ENCODE measurements around the gene CRYBG1.
"Not testable (repeated sequence)": the region's sequence is repeated elsewhere in the genome, so short reads cannot be mapped to it uniquely, and the experiment has no call there.

The CRYBG1 gene

DNA sequence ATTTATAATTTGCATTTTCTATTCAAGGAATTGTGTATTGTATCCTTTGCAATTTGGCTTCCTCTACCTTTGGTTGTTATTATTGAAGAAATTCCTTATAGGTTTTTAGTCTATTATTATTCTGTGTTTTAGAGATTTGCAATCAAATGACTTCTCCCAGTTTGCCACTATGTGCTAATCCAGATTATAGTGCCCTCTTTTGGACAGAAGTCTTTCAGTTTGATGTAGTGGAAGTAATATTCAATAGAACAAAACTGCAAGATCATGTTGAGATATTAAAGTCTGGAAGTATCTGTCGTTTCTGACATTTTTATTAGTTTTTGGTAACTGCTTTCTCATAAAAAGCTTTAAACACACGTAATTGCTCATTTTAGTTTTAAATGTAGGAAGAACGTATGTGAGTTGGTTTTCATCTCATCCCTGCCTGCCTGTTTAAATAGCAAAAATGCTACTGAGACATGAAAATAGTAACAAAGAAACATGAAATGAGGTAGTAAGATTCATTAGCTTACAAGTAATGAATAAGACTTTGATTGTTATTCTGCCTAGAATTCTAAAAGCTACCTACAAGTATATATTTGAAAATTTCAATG, 195.9 kb downstream of the CRYBG1 start:
- no peak for DNase-seq

DNA sequence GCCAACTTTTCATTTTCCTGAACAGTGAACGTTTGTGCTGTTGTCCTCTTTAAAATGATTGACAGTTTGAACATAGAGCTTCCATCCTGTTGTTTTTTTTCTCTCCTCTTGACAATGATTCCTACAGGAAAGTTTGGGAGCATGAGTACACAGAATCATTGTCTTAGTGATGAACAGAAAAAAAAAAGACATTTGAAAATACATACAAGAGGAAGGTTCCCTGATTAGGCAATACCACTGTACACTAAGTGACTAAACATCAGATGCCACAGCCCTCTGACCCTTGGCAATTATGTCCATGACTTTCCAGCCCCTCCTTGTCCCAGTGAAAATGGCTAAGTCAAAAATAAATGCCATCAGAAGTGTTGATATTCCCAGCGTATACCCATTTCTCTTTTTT, 197.3 kb downstream of the CRYBG1 start:
- DNase-seq = no peak

DNA sequence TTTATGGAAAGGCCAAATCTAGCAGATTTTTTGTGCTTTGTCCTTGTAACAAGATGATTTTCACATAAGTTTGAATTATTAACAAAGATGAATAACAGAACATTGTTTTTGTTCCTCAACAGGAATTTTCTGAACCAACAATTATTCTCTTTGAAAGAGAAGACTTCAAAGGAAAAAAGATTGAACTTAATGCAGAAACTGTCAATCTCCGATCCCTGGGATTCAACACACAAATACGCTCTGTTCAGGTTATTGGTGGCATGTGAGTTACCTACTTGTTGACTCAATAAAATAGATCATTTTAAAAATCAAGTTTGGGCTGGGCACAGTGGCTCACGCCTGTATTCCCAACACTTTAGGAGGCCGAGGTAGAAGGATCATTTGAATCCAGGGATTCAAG, 197.8 kb downstream of the CRYBG1 start:
- no peak for DNase-seq

DNA sequence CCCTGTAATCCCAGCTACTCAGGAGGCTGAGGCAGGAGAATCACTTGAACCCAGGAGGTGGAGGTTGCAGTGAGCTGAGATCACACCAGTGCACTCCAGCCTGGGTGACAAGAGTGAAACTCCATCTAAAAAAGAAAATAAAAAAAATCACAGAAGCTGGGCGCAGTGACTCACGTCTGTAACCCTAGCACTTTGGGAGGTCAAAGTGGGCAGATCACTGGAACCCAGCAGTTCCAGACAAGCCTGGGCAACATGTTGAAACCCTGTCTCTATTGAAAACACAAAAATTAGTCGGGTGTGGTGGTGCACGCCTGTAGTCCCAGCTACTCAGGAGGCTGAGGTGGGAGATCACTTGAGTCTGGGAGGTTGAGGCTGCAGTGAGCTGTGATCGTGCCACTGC, 199.1 kb downstream of the CRYBG1 start:
- DNase-seq = not testable (repeated sequence)

DNA sequence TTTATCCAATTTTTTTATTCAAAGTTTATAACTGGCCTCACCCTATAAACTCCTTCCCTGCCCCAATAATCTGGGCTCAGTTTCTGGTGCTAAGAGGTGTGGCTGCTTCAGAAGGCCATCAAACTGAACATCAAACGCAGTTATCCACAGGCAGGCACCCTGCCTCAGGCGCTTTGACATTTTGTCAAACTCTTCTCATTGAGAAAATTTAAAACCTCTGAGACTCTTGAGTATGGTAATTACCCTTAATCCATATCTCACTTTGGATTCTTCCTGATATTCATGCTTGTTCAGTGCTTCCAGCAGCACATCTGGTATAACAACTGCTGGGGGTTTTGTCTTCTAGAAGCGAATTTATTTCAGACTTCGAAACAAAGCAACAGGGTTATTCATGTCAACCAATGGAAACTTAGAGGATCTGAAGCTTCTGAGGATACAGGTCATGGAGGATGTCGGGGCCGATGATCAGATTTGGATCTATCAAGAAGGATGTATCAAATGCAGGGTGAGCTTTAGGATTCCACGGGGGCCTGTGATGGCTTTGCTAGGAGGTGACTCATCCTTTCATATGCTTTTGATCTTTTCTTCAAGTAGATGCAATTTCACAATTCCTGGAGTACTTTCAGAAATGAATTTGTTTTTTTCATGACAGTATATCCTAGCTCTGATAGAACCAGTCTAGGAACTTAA, 200.6 kb downstream of the CRYBG1 start:
- DNase-seq = no peak

DNA sequence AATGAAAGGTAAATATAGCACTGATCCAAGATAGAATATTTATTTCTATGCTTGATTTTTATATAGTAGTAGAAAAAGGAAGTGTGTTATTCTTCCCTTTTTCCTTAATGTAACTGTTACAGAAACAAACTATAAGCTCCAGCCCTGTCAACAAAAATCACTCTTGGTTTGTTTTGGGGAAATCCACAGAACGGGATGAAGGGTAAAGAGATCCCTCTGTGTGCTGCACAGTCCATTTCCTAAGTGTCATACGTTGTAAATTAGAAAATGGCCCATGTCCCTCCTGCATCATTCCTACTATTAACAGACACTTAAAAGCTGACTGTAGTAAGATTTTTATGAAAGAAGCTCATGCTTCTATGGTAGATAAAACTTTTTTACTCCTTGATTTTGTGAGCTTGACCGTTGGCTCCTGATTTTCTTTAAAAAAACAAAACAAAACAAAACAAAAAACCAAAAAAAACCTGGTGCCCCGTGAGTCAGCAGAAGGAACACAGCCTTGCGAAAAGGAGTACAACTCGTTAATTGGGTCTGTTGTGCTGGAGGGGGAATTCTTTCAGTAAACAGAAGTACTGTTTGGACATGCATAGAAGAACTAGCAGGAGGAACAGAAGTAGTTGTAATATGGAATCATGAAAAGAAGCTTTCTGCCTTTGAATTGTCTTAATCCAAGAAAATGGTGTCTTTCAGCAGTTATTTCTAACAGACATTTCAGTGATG, 201.3 kb downstream of the CRYBG1 start:
- no peak for DNase-seq

DNA sequence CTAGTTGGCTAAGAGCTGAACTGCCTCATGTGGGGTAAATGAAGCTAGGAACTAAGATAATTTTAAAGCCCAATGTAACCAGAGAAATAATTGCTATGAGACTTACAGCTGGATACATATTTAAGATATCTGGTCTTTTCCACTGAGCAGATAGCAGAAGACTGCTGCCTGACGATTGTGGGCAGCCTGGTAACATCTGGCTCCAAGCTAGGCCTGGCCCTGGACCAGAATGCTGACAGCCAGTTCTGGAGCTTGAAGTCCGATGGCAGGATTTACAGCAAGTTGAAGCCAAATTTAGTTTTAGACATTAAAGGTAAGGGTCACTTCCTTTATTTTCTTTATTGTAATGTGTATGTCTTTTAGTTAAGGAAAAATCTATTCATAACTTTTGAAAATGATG, 203.1 kb downstream of the CRYBG1 start:
- no peak for DNase-seq

DNA sequence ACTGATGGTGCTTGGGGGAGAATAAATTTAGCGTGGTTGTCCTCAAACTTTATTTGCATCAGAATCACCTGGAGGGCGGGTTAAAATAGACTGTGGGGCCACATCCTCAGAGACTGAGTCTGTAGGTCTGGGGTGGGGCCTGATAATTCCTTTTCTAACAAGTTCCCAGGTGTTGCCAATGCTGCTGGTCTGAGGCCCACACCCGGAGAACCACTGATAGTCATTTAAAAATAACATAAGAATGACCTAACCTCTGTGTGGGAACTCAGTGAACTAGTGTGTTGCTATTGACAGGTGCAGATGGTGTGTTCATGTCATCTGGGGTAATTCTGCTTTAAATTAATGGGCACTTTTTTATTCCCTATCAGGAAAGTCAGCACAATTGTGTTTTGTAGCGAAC, 204.0 kb downstream of the CRYBG1 start:
- DNase-seq = no peak

DNA sequence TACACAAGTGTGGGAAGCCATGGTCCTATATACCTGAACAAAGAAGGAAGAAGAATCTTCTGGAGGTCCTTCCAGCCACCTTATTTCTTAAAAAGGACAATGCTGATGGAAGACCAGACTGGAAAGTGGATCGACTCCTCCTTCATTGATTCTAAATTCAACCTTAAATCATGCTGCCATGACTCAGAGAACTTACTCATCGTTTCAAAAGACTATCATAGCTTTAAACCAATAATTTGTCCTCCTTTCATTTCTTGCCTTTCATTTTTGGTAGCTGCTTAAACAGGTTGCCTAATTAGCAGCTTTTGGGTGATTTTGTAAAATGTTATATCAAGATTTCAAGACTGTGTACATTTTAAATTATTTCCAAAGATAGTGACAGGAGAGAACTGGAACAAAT, 208.0 kb downstream of the CRYBG1 start:
- DNase-seq = no peak

DNA sequence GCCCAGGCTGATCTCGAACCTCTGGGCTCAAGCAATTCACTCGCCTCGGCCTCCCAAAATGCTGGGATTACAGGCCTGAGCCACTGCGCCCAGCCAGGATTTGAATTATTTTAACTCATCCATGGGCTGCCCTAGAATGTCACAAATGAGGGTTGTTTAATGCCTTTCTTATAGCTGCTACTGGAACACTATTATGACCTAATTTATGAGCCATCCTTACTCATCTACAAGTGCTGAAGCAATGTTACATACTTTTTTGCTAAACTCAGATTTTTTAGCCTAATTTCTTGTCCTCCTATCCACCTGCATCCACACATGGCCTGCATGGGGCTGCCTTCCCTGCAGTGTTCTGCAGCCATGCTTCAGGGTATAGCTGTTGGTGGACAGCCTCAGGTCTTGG, 208.9 kb downstream of the CRYBG1 start:
- no peak for DNase-seq

DNA sequence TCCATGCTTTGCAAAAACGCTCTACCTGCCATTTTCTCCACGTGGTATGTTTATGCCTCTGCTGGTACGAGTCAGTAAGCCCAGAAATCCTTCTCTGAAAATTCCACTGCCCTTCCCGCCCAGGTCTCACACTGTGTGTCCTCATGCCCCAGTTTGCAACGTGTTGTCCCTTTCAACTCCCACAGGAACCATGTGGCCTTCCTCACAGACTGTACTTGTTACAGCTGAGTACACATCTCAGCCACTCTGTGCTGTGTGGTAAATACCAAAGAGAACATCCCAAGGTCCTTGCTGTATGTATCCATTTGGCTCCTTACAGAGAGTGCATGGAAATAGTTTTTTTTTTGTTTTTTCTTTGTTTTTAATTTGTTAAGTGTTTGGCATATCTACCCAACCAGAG, 211.9 kb downstream of the CRYBG1 start:
- DNase-seq = no peak

DNA sequence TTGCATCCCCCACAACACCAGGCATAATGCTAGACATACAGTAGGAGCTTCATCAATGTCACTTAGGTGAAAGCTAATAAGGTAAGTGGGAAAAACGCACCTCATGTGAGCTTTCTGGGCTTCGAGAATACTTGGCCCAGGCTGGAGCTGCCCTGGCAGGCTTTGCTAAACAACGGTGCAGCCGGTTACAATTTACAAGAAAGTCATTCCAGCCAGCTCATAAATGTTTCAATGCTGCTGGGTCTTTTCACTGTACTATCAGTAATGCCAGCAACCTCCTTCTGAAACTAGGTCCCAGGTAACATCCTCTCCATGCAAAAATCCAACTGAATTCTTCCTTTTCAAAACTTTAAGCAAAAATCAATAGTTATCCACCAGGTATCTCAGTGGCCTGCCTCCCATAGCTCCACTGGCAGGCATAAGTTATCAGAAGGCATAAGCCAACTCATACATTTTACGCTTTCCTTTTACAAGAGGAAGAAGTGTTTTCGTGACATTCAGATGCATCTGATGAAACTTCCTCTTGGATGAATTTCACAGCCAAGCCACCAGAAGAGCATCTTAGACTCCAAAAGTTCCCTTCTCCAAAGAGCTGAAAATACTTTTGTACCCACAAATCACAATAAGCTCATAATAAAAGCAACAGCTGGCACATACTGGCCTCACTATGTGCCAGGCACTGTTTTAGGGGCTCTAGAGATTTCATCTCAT, 212.5 kb downstream of the CRYBG1 start:
- no peak for DNase-seq

DNA sequence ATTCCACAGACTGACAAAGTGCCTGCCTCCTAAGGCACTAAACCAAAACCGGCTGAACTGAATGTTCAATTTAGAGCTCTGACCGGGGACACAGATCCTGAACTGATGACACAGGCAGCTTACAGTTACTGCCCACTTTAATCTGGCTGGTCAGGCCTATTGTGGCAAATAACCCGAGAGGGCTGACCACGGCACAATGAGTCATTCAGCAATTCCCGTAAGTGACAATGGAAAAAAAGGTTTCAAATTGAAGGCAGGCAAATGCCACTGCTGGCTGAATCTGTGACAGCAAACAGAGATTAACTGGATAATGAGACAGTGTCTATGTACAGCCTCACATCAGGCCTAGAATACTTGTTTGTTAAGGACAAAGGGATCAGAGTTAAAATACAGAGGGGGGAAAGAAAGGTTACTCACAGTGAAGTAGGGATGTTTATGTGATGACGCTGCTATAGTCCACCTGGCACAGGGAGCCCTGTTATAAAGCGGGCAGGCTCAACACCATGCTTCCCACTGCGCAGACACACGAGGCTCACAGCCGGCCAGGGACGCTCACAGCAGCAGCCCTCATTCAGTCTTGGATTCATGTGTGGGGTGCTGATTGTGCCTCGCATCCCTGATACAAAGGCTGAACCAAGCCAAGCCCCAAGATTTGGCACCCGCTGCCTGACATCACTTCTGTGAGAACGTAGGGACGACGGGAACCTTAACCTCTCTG, 214.4 kb downstream of the CRYBG1 start:
- DNase-seq = no peak

DNA sequence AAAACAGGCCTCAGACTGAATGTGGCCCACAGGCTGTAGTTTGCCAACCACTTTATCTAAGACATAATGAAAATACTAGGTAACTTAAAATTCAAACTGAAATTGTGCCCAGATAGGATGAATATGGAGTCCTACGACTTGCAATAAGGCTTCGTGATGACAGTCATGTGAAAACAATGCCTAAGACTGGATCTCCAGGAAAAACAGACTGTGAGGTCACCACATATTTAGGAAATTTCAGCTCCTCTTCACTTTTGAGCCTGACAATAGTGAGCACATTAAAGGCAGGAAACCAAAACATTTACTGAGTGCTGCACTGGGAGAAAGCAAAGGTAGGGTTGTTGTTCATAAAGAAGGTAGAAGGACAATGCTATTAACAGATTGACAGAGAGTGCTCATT, 218.8 kb downstream of the CRYBG1 start:
- DNase-seq = no peak

DNA sequence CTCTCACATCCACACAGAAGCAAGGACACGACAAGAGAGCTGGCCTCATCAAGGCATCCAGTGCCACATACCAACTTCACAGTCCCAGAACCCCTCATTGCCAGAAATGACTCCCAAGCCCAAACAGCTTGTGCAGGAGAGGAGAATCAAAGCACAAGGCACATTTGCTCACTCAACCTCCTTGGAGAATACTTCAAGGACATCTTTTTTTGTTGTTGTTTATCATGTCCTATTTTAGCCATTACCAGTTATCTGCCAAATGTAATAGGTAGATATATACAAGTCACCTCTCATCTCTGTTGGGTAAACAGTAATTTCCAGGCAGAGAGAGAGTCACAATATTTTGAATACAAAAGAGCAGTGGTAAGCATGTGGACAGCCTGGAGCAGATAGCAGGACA, 221.0 kb downstream of the CRYBG1 start:
- no peak for DNase-seq

DNA sequence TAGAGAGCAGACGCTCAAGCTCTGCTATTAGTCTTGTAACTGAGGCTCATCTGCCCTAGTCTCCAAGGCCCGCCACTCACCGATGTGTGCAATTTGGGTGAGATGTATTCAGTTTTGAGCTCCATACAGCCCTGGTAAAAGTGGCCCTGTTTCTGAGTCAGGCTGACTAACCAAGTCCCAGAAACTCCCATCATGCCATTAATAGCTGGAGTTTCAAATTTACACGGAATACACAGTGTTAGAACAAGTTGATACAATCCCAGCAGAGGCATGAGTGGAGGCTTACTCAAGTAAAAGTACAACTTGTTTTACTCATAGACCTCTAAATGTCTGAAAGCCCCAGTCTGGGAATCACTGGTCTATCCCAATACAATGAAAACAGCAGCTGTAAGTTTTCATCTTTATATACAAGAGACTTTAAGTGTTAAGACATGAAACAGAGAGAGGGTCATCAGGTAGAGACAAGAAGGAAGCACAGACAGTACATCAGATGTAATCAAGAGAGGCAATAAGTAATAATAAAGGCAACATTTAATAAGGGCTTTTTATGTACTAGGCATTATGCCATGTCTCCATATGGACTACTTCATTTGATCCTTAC, 226.4 kb downstream of the CRYBG1 start:
- no peak for DNase-seq

DNA sequence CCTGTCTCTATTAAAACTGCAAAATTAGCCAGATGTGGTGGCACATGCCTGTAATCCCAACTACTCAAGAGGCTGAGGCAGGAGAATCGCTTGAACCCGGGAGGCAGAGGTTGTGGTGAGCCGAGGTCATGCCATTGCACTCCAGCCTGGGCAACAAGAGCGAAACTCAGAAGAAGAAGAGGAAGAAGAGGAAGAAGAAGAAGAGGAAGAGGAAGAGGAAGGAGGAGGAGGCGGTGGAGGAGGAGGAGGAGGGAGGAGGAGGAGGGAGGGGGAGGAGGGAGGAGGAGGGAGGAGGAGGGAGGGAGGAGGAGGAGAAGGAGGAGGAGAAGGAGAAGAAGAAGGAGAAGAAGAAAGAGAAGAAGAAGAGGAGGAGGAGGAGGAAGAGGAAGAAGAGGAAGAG, 228.4 kb downstream of the CRYBG1 start:
- not testable (repeated sequence) for DNase-seq

DNA sequence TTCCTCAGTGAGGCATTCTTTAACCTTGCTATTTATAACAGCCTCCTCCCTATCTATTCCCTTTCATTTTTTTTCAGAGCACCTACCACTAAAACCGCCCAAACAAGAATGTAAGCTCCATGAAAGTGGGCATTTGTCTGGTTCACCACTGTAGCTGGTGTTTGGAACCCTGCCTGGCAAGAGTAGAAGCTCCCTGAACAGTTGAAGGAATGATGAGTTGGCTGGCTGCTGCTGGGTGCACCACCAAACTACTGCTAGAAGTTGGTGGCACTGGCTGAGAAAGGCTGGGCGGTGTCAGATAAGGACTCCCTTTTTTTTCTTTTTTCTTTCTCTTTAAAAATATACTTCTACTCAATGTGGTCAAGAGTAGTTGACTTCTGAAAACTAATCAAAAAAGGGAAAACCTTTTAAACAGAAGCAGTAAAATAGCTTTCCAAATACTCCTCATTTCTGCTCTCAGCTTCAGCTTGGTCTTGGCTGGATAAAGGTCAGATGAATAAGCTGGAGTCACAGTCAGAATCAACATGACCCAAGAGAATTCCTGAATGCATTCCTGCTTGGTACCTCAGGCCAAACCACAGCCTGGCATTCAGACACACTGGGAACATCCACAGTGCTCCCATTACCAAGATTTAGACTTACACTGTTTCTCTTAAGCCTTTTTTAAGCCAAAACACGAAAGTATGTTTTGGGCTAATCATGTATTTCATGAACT, 230.8 kb downstream of the CRYBG1 start:
- no peak for DNase-seq

DNA sequence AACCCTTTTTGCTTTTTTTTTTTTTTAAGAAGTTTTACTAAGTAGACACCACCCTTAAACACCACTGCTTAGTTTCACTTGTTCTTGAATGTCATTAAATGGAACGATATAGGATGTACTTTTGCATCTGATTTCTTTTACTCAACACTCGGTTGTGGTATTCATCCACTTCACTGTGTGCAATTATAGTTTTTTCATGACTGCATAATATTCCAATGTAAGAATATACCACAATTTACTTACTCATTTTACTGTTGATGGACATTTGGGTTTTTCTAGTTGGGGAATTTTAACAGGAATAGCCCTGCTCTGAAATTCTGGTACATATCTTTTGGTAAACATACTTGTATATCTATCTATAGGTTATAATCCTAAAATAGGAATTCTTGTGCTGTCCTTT, 238.9 kb downstream of the CRYBG1 start:
- no peak for DNase-seq

DNA sequence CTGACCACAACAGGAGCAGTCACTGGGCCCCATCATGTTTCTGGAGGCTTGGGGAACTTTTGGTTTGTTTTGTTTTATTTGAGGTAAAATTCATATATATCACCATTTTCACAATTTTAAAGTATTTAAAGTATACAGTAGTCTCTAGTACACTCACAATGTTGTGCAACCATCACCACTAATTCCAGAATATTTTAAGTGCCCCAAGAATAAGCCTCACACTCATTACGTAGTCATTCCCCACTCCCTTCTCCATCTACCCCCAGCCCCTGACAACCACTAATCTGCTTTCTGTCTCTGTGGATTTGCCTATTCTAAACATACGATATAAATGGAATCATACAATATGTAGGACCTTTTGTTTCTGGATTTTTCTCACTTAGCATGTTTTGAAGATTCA, 239.8 kb downstream of the CRYBG1 start:
- DNase-seq = no peak

DNA sequence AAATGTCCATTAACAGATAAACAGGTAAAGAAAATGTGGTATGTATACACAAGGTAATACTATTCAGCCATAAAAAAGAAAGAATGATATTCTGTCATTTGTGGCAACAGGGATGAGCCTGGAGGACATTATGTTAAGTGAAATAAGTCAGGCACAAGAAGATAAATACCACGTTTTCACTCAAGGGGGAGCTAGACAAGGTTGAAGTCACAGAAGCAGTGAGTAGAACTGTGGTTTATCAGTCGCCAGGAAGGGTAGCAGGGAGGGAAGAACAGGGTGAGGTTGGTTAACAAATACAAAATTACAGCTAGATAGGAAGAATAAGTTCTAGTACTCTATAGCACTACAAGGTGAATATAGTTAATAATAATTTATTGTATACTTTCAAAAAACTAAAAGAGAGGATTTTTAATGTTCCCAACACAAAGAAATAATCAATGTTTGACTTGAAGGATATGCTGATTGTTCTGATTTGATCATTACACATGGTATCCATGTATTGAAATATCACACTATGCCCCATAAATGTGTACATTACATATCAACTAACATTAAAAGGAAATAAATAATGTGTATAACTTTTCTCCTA, 247.7 kb downstream of the CRYBG1 start:
- DNase-seq = no peak

DNA sequence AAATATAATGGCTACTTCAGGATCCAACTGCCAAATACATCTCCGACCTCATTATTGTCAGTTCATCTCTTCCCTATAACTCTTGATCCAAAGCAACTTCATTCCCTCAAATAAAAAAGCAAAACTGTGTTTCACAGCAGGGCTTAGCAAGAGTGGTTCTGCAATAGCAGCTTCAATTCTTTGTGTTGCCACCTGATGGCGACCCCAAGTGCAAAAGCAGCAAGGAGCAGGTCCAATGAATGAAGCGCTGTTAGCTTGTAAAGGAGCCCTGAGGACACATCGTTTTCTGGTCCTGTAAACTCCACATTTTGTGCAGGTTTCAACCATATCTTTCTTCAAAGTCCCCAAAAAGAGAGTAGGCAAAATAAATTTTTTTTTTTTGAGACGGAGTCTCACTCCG, 249.2 kb downstream of the CRYBG1 start:
- DNase-seq = peak; percentile 64
